Ishikawa (cell line): ENCODE results near the gene KIF17.

ENCODE experiments used
- EGR1 ChIP-seq: IDR thresholded peaks from 2 replicates; pipeline ENCODE4 v1.6.1; 2012
- EP300 ChIP-seq: IDR thresholded peaks from 2 replicates; pipeline ENCODE4 v1.6.1; 2012; ENCODE audit warnings: borderline replicate concordance
- RAD21 ChIP-seq: IDR thresholded peaks from 2 replicates; pipeline ENCODE4 v1.6.1; 2012; ENCODE audit warnings: low read depth
- TAF1 ChIP-seq: IDR thresholded peaks from 2 replicates; pipeline ENCODE4 v1.6.1; 2012; ENCODE audit warnings: low read depth, mild to moderate bottlenecking

DNA sequence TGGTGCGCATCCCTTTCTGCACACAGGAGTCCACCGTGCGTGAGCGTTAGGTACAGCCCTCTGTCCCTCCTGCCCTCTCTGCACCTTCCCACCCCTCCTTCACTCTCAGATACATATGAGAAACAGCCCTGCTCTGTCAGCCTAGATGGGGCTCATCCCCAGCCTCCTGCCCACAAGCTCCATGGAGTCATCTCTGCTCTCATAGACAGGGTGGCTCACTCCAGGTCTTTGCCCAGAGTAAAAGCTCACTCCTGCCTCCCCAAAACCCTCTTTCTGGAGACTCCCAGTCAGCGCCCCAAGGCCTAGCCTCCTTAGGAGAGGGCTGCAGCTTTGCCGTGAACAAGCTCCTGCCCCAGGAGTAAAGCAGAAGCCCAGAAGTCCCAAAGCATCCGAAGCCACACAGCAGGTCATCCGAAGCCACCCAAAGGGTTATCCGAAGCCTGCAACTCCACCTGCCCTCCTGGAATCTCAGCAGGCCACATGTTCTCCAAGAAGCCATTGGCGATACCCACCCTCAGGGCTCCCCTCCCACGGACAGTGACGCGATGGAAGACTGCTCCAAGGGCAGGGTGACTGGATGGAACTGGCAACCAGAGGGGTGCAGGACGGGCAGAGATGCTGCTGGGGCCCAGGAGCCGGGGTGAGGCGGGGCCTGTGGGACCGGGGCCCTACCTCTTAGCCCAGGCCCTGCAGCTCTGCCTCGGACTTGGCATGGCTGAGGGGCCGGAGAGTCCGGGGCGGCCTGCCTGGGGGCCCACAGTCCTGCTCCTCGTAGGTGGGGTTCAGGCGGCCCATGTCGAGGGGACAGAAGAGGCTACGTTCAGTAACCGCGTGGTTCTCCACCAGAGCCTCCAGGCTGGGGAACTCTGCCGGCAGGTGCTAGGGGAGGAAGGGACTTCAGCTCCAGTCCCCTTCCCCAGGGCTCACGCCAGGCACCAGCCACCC, 3.6 kb upstream of the KIF17 start:
- no peak for TF ChIP-seq TAF1
- no peak for TF ChIP-seq EGR1
- no peak for TF ChIP-seq EP300
- no peak for TF ChIP-seq RAD21
